GM12878 (cell line): Measurements from ENCODE around the gene SEMA4D. TPM values are rescaled to one million over a fixed set of nuclear protein-coding genes. Genes with fewer than 3 reads are reported as not detected.
A peak's percentile ranks its signal among the peaks of the same experiment; 100 is the strongest.

Experiments
- BCL11A ChIP-seq: IDR thresholded peaks from 2 replicates; pipeline ENCODE4 v1.6.1; 2011; ENCODE audit warnings: low read depth, low read length
- CBFB ChIP-seq: IDR thresholded peaks from 2 replicates; pipeline ENCODE4 v1.6.1; 2016; ENCODE audit warnings: antibody characterized with exemption, low read depth
- CEBPB ChIP-seq, 2 experiments: fragments of 150-350 bp in 1 of 2; IDR thresholded peaks; 2 replicates each; pipeline ENCODE4 v1.6.1; 2012 to 2014; ENCODE audit warnings: low read depth in 2 of 2, low read length in 2 of 2, borderline replicate concordance in 1 of 2, inconsistent platforms in 1 of 2
- DPF2 ChIP-seq: fragments of 450-650 bp; IDR thresholded peaks from 2 replicates; pipeline ENCODE4 v1.6.1; 2017; ENCODE audit warnings: mild to moderate bottlenecking
- KAT2A ChIP-seq: conservative IDR thresholded peaks from 2 replicates; pipeline ENCODE4 v1.6.1; 2011; ENCODE audit warnings: low read depth, low read length; ENCODE audit not compliant: control insufficient read depth
- MYC ChIP-seq: IDR thresholded peaks from 2 replicates; pipeline ENCODE4 v1.6.1; 2011; ENCODE audit warnings: mild to moderate bottlenecking, low read length, moderate library complexity, inconsistent platforms; ENCODE audit not compliant: insufficient read depth, insufficient replicate concordance, insufficient read length, severe bottlenecking
- RB1 ChIP-seq: fragments of 450-650 bp; formaldehyde crosslinking; IDR thresholded peaks from 2 replicates; pipeline ENCODE4 v1.6.1; 2017; ENCODE audit warnings: mild to moderate bottlenecking, borderline replicate concordance
- RELA ChIP-seq: fragments of 450-650 bp; IDR thresholded peaks from 2 replicates; pipeline ENCODE4 v1.8.0; 2014; ENCODE audit warnings: borderline replicate concordance; ENCODE audit not compliant: partially characterized antibody
- RFX5 ChIP-seq: IDR thresholded peaks from 2 replicates; pipeline ENCODE4 v1.6.1; 2011; ENCODE audit warnings: low read depth, low read length, improper control_type of control experiment
- SIN3A ChIP-seq: IDR thresholded peaks from 2 replicates; pipeline ENCODE4 v1.6.1; 2012; ENCODE audit warnings: low read depth, low read length, improper control_type of control experiment
- SIX5 ChIP-seq: IDR thresholded peaks from 2 replicates; pipeline ENCODE4 v1.6.1; 2011; ENCODE audit warnings: mild to moderate bottlenecking, low read depth, low read length, moderate library complexity; ENCODE audit not compliant: severe bottlenecking
- SP1 ChIP-seq: IDR thresholded peaks from one replicate; pipeline ENCODE4 v1.6.1; 2011; ENCODE audit warnings: low read depth, low read length
- SREBF1 ChIP-seq: IDR thresholded peaks from 2 replicates; pipeline ENCODE4 v1.6.1; 2012; ENCODE audit warnings: mild to moderate bottlenecking, low read length
- SREBF2 ChIP-seq: IDR thresholded peaks from 2 replicates; pipeline ENCODE4 v1.6.1; 2012; ENCODE audit warnings: mild to moderate bottlenecking, low read length
- STAT3 ChIP-seq: IDR thresholded peaks from 2 replicates; pipeline ENCODE4 v1.6.1; 2011; ENCODE audit warnings: low read depth, low read length, improper control_type of control experiment
- YY1 ChIP-seq: IDR thresholded peaks from 2 replicates; pipeline ENCODE4 v1.6.1; 2011; ENCODE audit warnings: low read depth, mild to moderate bottlenecking, low read length
- ZBED1 ChIP-seq: IDR thresholded peaks from 2 replicates; pipeline ENCODE4 v1.6.1; 2016; ENCODE audit warnings: borderline replicate concordance
- ZNF217 ChIP-seq: fragments of 450-650 bp; IDR thresholded peaks from 2 replicates; pipeline ENCODE4 v1.6.1; 2017; ENCODE audit warnings: antibody characterized with exemption, mild to moderate bottlenecking
- polyA plus RNA-seq, 11 experiments: library from polyadenylated mRNA; depleted of rRNA in 4 of 11; unstranded in 6 of 11; stranded (reverse) in 5 of 11; fragments of >200 nt; fragmentation: Nextera tagmentation in 4 of 11; fragmentation: Illumina TruSeq in 1 of 11; extraction: Ambion mirVana in 4 of 11; extraction: Trizol in 1 of 11; gene quantifications; 1 replicate in 1 of 11; 2 replicates in 10 of 11; pipeline versions ENCODE4 v1.2.1 to v1.2.3, GENCODE V29; 2011 to 2016; ENCODE audit warnings: inconsistent platforms in 2 of 11, missing spikeins in 2 of 11, low read depth in 1 of 11
- total RNA-seq, 4 experiments: library from RNA; depleted of rRNA in 3 of 4; stranded (reverse); fragments of >200 nt in 3 of 4; fragmentation: Illumina TruSeq in 1 of 4; extraction: Trizol in 1 of 4; gene quantifications; 2 replicates each; pipeline versions ENCODE4 v1.2.1 to v1.2.3, GENCODE V29; 2013 to 2021
- TF ChIP-seq, protein P1 (sequence below): IDR thresholded peaks from 2 replicates; pipeline ENCODE4 v1.6.1; 2012; ENCODE audit warnings: improper control_type of control experiment, low read depth, low read length; ENCODE audit not compliant: insufficient replicate concordance
- TF ChIP-seq, protein P2 (sequence below): IDR thresholded peaks from 2 replicates; pipeline ENCODE4 v1.6.1; 2011; ENCODE audit warnings: borderline replicate concordance, low read depth, mild to moderate bottlenecking, moderate library complexity, mixed read lengths, low read length; ENCODE audit not compliant: insufficient read depth; ENCODE audit errors: extremely low read length
- TF ChIP-seq, protein P3 (sequence below): fragments of 450-650 bp; IDR thresholded peaks from 2 replicates; pipeline ENCODE4 v1.6.1; 2016; ENCODE audit warnings: mild to moderate bottlenecking
- TF ChIP-seq, protein P4 (sequence below): fragments of 450-650 bp; IDR thresholded peaks from 2 replicates; pipeline ENCODE4 v1.6.1; 2017; ENCODE audit warnings: antibody characterized with exemption, mild to moderate bottlenecking, moderate library complexity

SEMA4D gene
- total and polyA plus RNA-seq, 10 of the 15 experiments (the other 5 are each of a cell fraction or from before 2014, with no cell fraction given), result 15.1 to 136 (median 39.6) TPM

DNA sequence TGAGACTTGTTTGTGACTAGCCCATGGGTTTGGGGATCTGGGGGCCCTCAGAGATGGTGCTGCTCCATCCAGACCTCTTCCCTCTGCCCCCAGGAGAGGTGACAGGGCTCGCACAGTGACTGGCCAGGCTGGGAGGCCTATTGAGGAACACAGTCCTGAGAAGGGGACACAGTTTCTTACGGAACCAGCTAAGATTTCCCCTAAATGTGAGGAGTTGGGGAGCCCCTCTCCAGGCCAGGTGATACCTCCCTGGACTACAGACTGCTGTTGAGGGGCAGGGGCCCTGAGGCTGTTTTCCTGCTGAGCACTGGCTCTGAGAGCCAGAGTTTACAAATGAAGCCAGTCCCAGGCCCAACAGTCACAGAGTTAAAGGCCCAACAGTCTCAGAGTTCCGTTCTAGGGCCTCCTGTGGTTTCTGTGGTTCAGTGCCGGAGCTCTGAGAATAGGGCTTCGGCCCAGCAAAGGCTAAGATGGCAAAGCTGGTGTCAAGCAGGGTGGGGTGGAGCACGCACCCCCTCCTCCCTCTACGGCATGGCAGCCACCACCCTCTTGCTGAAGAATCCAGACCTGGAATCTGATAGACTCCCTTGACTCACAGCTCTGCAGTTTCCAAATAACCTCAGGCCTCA, 1.1 kb upstream of the SEMA4D start (continued):
- TF ChIP-seq, protein P1, sequence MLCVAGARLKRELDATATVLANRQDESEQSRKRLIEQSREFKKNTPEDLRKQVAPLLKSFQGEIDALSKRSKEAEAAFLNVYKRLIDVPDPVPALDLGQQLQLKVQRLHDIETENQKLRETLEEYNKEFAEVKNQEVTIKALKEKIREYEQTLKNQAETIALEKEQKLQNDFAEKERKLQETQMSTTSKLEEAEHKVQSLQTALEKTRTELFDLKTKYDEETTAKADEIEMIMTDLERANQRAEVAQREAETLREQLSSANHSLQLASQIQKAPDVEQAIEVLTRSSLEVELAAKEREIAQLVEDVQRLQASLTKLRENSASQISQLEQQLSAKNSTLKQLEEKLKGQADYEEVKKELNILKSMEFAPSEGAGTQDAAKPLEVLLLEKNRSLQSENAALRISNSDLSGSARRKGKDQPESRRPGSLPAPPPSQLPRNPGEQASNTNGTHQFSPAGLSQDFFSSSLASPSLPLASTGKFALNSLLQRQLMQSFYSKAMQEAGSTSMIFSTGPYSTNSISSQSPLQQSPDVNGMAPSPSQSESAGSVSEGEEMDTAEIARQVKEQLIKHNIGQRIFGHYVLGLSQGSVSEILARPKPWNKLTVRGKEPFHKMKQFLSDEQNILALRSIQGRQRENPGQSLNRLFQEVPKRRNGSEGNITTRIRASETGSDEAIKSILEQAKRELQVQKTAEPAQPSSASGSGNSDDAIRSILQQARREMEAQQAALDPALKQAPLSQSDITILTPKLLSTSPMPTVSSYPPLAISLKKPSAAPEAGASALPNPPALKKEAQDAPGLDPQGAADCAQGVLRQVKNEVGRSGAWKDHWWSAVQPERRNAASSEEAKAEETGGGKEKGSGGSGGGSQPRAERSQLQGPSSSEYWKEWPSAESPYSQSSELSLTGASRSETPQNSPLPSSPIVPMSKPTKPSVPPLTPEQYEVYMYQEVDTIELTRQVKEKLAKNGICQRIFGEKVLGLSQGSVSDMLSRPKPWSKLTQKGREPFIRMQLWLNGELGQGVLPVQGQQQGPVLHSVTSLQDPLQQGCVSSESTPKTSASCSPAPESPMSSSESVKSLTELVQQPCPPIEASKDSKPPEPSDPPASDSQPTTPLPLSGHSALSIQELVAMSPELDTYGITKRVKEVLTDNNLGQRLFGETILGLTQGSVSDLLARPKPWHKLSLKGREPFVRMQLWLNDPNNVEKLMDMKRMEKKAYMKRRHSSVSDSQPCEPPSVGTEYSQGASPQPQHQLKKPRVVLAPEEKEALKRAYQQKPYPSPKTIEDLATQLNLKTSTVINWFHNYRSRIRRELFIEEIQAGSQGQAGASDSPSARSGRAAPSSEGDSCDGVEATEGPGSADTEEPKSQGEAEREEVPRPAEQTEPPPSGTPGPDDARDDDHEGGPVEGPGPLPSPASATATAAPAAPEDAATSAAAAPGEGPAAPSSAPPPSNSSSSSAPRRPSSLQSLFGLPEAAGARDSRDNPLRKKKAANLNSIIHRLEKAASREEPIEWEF, result no peak
- no peak for TF ChIP-seq SIX5
- TF ChIP-seq SIN3A, result no peak
- no peak for TF ChIP-seq KAT2A
- TF ChIP-seq, protein P2, sequence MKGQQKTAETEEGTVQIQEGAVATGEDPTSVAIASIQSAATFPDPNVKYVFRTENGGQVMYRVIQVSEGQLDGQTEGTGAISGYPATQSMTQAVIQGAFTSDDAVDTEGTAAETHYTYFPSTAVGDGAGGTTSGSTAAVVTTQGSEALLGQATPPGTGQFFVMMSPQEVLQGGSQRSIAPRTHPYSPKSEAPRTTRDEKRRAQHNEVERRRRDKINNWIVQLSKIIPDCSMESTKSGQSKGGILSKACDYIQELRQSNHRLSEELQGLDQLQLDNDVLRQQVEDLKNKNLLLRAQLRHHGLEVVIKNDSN, result no peak
- peak; percentile 48; the same call in 1 of the 2 replicates for TF ChIP-seq DPF2
- no peak for TF ChIP-seq CEBPB (IDR thresholded peaks at IDR 0.05; ENCODE audit: borderline replicate concordance in 1 of 2, low read depth in 2 of 2, low read length in 2 of 2)
- peak; percentile 22 for TF ChIP-seq SP1
- no peak for TF ChIP-seq RFX5
- peak; percentile 95 for TF ChIP-seq CBFB
- TF ChIP-seq SREBF2, result no peak
- TF ChIP-seq BCL11A, result no peak
- no peak for TF ChIP-seq RELA
- TF ChIP-seq, protein P3, sequence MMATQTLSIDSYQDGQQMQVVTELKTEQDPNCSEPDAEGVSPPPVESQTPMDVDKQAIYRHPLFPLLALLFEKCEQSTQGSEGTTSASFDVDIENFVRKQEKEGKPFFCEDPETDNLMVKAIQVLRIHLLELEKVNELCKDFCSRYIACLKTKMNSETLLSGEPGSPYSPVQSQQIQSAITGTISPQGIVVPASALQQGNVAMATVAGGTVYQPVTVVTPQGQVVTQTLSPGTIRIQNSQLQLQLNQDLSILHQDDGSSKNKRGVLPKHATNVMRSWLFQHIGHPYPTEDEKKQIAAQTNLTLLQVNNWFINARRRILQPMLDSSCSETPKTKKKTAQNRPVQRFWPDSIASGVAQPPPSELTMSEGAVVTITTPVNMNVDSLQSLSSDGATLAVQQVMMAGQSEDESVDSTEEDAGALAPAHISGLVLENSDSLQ, result no peak
- TF ChIP-seq SREBF1, result no peak
- TF ChIP-seq ZNF217, result no peak
- TF ChIP-seq RB1, result no peak
- TF ChIP-seq MYC, result no peak
- 0 out of 2 replicates have a peak, but pooled peaks have one; percentile 18 for TF ChIP-seq YY1
- TF ChIP-seq, protein P4, sequence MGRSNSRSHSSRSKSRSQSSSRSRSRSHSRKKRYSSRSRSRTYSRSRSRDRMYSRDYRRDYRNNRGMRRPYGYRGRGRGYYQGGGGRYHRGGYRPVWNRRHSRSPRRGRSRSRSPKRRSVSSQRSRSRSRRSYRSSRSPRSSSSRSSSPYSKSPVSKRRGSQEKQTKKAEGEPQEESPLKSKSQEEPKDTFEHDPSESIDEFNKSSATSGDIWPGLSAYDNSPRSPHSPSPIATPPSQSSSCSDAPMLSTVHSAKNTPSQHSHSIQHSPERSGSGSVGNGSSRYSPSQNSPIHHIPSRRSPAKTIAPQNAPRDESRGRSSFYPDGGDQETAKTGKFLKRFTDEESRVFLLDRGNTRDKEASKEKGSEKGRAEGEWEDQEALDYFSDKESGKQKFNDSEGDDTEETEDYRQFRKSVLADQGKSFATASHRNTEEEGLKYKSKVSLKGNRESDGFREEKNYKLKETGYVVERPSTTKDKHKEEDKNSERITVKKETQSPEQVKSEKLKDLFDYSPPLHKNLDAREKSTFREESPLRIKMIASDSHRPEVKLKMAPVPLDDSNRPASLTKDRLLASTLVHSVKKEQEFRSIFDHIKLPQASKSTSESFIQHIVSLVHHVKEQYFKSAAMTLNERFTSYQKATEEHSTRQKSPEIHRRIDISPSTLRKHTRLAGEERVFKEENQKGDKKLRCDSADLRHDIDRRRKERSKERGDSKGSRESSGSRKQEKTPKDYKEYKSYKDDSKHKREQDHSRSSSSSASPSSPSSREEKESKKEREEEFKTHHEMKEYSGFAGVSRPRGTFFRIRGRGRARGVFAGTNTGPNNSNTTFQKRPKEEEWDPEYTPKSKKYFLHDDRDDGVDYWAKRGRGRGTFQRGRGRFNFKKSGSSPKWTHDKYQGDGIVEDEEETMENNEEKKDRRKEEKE, result no peak
- TF ChIP-seq ZBED1, result no peak
- TF ChIP-seq STAT3, result no peak
